ENCODE measurements around the gene PKD2L1. TPM values are rescaled to one million over a fixed set of nuclear protein-coding genes. Genes with fewer than 3 reads are reported as not detected.
A peak's percentile ranks its signal among the peaks of the same experiment; 100 is the strongest.

Gene PKD2L1
- total RNA-seq, 2 donors from 2014 or later, result 0.20 TPM; not detected in 1

- intact Hi-C loops (cut with DNase I, micrococcal nuclease), result no loop called here
- ATAC-seq (peak; percentile 48), DNase-seq (no peak)
These were observed 11.2 kb upstream of the PKD2L1 start for GRCh38 chr10:100340948-100341847.

GRCh38 chr10:100339236-100339635 lies 9.2 kb upstream of the PKD2L1 start:
- intact Hi-C loops (cut with DNase I, micrococcal nuclease), result loop anchor here (2.0 to 5.0 kb wide), 2 partner anchors 93 to 94 kb away; no protein-coding TSS in a partner anchor
- peak; percentile 25 for ATAC-seq
- DNase-seq, result no peak

GRCh38 chr10:100338434-100339036 lies 8.5 kb upstream of the PKD2L1 start:
- ATAC-seq (peak; percentile 68), DNase-seq (peak; percentile 45 to 84)
- intact Hi-C loops (cut with DNase I, micrococcal nuclease), result loop anchor here (2.0 to 5.0 kb wide), 2 partner anchors 94 kb away; no protein-coding TSS in a partner anchor

DNA sequence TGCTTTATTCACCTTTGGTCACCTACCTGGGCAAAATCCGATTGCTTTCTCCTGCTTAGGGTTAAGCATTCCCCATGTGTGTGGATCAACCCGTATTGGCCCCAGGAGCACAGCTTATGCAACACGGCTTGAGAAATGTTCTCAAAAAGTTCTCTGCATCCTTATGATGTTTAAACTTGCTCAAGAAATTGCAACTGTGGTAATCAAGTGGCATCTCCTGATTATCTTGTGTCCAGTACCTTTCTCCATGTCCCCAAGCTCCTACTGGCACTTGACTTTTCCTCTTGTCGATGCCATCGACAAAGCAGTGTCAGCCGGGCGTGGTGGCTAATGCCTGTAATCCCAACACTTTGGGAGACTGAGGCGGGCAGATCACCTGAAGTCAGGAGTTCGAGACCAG lies 4.7 kb upstream of the PKD2L1 start:
- intact Hi-C loops (cut with DNase I, micrococcal nuclease), result loop anchor here in 1 of 2 donors (5.0 kb wide), 1 partner anchor 98 kb away; no protein-coding TSS in a partner anchor
- ATAC-seq, result no peak

DNA sequence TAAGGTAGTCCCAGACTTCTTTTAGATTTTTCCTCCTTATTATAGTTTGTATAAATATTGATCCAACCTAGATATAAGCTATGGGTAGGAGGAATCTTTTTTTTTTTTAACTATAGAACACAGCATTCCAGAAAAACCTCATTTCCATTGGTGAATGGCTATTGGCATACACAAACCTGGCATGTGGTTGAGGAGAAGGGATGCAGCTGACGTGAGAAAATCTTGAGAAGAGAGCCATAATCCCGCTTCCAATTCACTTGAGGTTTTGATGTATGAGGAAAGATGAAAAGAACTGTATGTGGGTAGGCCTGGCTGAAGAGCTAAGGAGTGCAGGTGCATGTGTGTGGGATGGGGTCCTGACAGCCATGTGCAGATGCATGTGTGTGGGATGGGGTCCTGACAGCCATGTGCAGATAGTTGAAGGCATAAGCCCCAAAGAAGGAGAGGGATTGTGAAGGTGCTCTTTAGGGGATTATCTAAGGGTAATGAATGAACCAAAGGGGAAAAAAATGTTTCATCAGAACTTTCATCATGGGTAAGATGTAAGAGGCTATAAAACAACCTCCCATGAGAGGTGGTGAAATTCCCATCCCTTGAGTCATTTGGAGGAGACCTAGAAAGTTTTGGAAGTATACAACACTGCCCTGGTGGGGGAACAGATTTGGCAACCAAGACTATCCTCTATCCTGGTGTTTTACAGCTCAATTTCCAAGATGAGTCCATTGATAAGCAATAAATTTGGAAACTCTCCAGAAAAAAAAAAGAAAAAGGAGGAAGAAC lies 3.8 kb upstream of the PKD2L1 start:
- ATAC-seq (no peak), DNase-seq (no peak)
- intact Hi-C loops (cut with DNase I, micrococcal nuclease), result no loop called here

More for the DNA sequence above, 4.7 kb upstream of the PKD2L1 start:
- no peak for DNase-seq

DNA sequence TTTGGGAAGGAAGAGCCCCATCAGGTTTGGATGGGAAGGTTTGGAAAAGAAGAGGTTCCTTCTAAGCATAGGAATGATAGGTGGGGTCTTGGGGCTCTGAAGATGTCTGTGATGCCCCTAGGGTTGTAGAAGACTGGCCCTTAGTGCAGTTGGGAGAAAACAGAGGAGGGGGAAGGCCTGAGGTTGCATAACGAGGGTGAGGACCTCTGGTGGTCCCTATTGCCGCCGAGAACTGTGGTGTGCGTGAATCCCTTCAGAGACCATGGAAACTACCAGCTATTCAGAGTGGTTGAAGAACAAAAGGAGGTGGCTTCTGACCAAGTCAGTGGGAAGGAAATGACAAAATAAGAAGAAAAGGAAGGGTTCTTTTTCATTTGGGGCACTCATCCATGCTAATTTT lies 3.1 kb upstream of the PKD2L1 start:
- intact Hi-C loops (cut with DNase I, micrococcal nuclease), result no loop called here
- ATAC-seq, result no peak

DNA sequence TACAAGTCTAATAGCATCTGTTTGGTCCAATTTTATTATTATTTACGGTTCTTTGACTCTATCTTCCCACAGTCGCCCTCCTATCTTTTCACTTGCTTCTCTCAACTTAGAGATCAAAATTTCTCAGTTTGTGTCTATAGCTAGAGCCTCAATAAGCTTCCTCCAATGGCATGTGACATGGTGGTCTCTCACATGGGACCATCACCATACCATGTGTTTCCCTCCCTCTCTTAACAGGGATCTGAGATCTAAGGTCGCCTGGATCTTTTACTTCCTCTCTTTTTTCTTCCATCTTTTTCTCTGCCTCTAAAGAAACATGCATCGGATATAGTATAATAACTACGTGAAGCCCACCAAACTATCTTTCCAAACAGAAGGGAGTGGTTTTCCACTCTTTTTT lies 1.8 kb downstream of the PKD2L1 start:
- intact Hi-C loops (cut with DNase I, micrococcal nuclease), result no loop called here
- DNase-seq, result no peak
- ATAC-seq, result no peak

More for the DNA sequence above, 3.1 kb upstream of the PKD2L1 start:
- no peak for DNase-seq

- intact Hi-C loops (cut with DNase I, micrococcal nuclease), result no loop called here
- ATAC-seq, result no peak
These were observed 2.4 kb downstream of the PKD2L1 start for GRCh38 chr10:100327718-100328009.

GRCh38 chr10:100327007-100327717 lies 2.9 kb downstream of the PKD2L1 start:
- ATAC-seq (peak; percentile 37), DNase-seq (no peak)
- intact Hi-C loops (cut with DNase I, micrococcal nuclease), result no loop called here

More at GRCh38 chr10:100327718-100328009, 2.4 kb downstream of the PKD2L1 start:
- DNase-seq, result no peak

DNA sequence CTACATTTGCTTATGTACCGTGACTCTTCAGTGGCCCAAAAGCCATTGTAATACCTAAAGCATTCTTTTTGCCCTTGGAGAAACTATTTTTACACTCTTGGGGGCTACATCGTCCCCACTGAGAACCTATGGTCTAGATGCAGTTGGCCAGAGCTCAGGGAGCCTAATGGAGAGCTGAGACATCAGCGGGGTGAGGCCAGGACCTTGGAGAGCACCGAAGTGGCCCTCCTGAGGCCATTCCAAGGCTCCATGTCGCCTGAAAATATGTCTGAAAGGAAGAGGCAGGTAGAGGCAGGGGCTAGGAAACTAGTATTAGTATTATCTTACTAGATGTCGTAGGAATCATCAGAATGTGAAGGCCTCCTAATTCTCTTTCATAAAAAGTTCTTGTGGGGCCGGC lies 4.9 kb downstream of the PKD2L1 start:
- DNase-seq (no peak), ATAC-seq (no peak)
- intact Hi-C loops (cut with DNase I, micrococcal nuclease), result no loop called here

DNA sequence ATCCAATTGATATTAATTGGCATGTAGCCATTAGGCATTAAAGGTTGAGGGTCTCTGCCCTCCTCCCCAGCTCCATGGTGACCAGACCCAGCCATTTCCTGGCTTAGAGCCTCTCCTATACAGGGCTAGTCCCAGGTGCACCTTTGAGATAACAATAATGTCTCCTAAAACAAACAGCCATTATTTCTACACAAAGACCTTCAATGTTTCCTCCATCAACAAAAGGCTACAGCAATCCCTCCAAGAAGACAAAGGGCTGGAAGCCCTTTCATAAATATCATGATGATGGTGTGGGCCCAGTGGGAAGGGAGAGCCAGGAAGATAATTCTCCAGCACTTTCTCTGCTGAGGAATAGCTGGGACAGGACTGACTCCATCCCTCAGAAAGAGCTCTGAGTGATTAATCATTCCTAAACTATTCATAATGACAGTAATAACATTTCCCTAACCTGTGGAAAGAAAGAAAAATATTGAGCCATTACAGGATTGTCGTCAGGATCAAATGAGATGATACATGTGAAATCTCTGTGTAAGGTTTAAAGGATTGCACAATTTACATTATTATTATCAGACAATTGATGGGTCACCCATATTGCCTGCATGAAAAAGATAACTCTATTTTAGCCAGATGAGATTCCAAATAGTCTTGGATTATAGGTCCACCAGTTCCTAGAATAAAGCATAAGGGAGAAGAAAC lies 10.2 kb downstream of the PKD2L1 start:
- no peak for DNase-seq
- no peak for ATAC-seq
- intact Hi-C loops (cut with DNase I, micrococcal nuclease), result no loop called here

GRCh38 chr10:100318207-100318606 lies 11.8 kb downstream of the PKD2L1 start:
- DNase-seq (no peak), ATAC-seq (no peak)
- intact Hi-C loops (cut with DNase I, micrococcal nuclease), result no loop called here

DNA sequence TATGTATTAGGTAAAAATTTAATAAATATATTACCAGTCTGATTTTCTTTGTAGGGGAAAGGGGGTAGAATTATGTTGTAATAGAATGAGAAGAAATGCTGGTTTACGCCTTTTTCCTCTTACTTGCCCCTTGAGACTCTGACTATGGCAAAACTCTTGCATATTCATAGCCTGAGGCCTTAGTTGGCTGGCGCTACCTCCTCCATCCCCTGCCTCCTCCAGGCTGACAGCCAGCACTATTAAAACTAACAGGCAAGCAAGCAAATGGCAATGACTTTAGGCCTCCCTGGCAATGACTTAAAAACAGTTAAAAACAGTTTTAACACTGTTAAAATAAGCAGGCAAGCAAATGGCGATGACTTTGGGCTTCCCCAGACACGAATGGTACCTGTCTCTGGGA lies 14.4 kb downstream of the PKD2L1 start:
- intact Hi-C loops (cut with DNase I, micrococcal nuclease), result no loop called here
- DNase-seq, result no peak
- no peak for ATAC-seq

GRCh38 chr10:100311298-100311697 lies 18.7 kb downstream of the PKD2L1 start:
- intact Hi-C loops (cut with DNase I, micrococcal nuclease), result no loop called here
- DNase-seq, result no peak
- no peak for ATAC-seq

GRCh38 chr10:100307684-100308083 lies 22.3 kb downstream of the PKD2L1 start:
- intact Hi-C loops (cut with DNase I, micrococcal nuclease), result no loop called here
- DNase-seq (no peak), ATAC-seq (no peak)

GRCh38 chr10:100306861-100307260 lies 23.2 kb downstream of the PKD2L1 start:
- ATAC-seq, result no peak
- intact Hi-C loops (cut with DNase I, micrococcal nuclease), result no loop called here

GRCh38 chr10:100304414-100304813 lies 25.6 kb downstream of the PKD2L1 start:
- ATAC-seq, result no peak
- DNase-seq, result no peak
- intact Hi-C loops (cut with DNase I, micrococcal nuclease), result no loop called here

More at GRCh38 chr10:100306861-100307260, 23.2 kb downstream of the PKD2L1 start:
- DNase-seq, result no peak

- DNase-seq (no peak), ATAC-seq (peak; percentile 37)
- intact Hi-C loops (cut with DNase I, micrococcal nuclease), result no loop called here
These were observed 26.2 kb downstream of the PKD2L1 start for GRCh38 chr10:100303724-100304319.

Measured in left colon (tissue), 2 donors.